Measurements from ENCODE around the gene CTNNA2.

The CTNNA2 gene

DNA sequence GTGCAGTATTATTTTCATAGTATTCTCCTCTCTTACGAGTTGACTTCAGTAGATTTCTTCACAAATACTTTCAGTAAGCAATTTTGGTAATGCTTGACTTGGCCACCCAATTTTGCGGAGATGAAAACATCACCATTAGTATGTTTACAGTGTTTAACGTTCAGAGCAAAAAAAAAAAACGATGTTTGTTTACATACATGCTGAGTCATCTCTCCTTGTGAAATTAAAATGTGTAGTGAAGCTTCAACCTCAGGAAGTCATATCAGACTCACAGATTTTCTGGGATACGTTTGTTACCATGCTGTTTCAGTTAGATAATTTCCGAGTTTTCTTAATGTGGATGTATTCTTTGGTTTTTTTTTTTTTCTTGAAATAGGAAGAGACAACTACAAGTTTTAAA lies 100.1 kb downstream of the CTNNA2 start:
- DNase-seq (ENCODE audit: low read depth, low spot score), result no peak

DNA sequence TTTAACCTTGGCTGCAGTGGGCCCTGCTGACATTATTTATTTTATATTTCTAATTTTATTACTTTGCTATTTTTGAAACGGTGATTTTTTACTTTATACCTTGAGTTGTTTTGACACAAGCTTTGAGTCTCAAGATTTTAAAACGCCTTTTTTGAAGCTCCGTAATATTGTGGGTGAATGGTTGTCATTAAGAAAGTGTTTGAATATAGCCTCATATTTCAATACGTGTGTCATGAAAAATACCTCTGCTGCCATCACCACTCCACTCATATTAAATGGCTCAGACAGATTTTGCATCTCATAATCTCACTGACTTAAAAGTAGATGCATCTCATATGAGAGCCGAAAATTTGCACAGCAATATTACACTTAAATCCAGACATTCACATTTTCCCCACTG lies 106.6 kb downstream of the CTNNA2 start:
- DNase-seq (ENCODE audit: low read depth, low spot score), result no peak

DNA sequence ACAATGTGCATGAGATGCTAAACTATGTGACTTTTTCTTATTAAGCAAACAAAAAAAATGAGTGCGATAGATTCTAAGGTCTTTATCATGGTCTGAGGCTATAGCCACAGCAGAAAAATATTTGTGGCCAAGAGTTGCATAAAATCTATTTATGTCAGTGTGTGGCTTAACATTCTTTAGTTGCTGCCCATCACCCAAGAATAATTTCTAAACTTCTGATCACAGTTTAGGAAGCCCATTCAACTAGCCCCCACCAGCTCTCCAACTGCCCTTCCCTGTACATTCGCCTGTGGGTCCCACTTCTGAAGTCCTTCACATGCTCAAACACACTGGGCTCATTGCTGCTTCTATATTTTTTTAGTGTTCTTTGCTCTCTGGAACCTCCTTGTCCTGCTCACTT lies 107.1 kb downstream of the CTNNA2 start:
- no peak for DNase-seq (ENCODE audit: low read depth, low spot score)

DNA sequence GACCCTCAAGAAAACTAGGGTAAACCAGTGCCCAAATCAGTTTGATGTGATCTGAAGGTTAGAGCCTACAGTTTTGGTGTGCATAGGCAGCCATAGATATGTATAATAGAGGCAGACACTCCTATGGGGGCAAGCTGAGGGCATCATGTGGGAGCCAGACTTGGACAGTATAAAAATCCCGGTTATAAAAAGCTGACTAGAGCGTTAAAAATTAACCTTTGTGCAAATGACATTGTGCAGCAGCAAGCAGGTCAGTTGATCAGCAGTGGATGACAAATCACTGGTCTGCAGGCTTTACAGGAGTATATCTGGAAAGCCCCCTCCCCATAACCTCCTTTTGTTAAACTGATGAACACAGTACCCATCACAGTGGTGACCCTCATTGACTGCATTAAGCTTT lies 107.8 kb downstream of the CTNNA2 start:
- no peak for DNase-seq (ENCODE audit: low read depth, low spot score)

DNA sequence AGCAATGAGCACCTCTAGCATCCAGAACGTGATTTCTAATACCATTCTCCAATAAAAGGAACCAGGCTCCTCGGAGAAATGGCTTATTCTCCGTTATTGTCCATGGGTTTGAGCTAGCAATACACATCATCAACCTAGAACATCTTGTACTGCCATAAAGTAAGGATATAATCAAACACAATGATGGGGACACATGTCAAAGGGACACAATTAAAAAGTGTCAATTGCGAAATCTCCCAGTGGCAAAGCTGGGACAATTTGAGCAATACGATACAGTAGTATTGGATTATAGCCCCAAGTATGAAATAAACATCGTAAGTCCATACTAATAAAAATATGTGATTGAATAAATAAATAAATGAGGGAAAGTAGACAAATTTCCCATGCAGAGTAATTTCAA lies 108.4 kb downstream of the CTNNA2 start:
- no peak for DNase-seq (ENCODE audit: low read depth, low spot score)

DNA sequence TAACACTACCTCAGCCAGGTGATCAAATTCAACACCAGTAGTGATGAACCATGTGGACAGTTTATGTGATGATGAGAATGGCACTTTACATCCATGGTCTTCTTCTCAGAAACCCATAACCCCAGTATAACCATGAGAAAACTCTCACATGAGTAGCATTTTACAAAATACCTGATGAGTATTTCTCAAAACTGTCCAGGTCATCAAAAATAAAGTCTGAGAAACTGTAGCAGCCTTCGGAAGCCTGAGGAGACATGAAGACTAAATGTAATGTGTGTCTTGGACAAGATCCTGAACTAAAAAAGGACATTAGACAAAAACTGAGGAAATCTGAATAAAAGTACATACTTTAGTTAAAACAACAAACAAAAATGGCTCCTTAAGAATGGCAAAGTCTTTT lies 108.9 kb downstream of the CTNNA2 start:
- DNase-seq (ENCODE audit: low read depth, low spot score), result no peak

DNA sequence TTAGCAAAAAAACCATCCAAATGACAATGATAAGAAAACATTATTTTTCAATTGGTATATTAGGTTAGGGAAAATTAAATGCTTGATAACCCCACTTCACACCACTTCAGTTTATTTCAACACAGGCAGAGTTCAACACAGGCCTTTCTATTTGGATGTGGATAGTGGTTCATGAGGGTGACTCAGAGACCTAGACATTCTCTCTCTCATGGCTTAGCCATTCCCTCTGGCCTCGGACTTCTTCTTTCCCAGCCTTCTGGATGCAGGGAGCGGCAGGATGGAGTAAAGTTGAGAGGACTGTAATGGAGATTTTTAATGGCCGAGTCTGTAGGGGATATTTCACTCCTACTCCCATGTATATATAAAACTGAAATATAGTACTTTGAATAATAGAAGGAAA lies 109.7 kb downstream of the CTNNA2 start:
- no peak for DNase-seq (ENCODE audit: low read depth, low spot score)

DNA sequence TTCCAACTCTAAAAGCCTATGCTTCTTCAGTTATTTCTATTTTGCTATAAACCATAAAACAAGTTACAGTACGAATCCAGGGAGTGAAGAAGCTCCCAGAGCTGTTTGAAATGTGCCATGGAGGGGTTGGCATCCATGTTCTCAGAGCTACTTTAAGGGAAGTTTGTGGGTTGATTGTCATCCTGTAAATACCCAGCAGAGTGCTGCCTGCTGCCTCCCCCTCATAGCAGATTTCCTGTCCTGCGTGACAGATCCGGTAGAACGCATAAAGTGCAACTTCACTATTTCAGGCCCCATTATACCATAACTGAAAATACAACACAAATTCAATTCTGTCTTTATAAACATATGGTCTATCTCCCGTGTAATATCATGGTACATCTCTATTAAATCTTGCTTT lies 114.4 kb downstream of the CTNNA2 start:
- no peak for DNase-seq (ENCODE audit: low read depth, low spot score)

DNA sequence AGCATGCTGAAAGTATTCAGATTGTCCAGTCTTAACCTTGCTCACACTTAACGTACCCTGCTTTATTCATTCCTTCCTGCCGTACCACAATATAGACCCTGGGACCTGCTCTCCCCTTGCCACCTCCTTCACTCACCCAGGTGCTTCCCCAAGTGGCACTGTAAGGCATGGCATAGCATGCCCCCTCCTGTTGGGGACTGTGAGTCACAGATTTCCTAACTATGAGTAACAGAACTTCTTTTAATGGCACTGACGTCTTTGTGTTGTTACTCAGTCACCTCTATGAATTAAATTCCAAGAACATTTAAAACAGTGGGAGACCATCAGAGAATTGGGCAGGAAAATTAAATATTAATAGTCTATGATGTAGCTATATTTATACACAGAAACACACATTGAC lies 117.2 kb downstream of the CTNNA2 start:
- no peak for DNase-seq (ENCODE audit: low read depth, low spot score)

DNA sequence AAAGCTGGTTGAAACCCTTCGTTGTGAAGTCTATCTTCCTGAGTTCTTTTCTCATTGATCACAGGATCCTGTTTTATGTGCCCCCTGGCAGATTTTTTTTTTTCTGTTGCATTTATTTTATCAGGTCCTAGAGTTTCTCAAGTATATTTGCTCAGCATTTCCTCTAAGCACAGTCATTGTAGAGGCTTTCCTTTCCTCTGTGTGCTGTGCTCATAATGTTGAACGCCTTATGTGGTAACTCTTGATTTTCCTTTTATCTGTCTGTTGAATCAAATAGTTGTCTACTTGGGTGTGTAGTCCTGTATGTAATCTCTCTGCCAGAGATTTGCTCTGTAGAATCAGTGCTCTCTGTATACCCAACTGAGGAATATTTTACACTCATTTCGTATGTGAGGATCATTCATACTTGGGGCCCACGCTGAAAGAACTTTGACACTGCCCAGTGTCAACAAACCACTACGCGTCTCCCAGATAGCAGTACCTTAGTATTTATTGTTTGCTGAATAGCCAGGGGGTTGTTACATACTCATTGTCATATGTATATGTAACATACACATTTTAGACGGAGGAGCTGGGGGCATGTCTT lies 118.2 kb downstream of the CTNNA2 start:
- no peak for DNase-seq (ENCODE audit: low read depth, low spot score)

DNA sequence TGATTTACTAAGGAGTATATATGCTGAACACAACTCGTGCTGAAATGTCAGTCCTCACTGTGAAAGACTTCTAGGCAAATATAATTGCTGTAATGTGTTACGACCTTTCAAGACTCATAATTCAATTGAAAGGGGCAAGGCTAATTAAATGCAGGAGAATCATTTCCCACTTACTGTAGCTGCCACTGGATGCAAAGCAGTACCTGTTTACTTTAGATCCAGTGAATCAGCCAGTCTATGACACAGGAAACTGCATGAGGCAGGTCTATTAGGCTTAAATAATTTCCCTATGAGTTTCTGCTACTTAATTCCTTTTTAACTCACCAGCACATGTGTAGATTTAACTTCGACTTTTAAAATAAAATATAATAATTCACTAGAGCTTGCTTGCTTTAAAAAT lies 125.6 kb downstream of the CTNNA2 start:
- DNase-seq (ENCODE audit: low read depth, low spot score), result no peak

DNA sequence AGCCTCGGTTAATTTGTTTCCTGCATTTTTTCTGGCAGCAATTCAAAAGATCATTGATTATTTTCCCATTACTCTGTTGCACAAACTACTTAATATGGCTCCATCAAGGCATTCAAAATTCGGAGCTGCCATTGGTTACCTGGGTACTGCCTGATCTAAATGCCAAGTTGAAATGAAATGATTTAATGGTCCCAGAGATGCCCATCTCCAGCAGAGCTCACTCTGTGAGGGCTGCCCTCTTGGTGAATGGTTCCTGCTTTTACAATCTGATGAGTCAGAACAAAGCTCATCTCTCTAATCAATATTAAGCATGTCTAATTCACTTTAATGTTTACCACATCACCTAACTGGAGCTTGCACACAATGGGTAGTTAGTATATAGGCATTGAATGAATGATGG lies 126.1 kb downstream of the CTNNA2 start:
- DNase-seq (ENCODE audit: low read depth, low spot score), result no peak

DNA sequence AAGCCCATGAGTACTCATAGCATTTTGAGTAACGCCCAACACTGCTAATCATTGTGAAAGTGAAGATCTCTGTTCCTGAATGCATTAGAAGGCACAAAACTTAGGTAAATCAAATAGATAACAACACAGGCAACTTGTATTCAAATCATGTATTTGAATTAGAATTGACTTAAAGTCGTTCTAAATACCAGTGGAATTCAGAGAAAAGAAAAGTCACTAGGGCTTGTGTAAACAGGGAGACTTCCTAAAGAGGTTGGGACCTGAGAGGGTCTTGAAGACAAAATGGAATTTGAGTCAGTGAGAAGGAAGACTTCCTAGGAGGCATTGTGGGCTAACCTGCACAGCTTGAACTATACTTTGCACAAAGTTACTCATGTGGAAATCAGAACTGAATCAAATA lies 127.2 kb downstream of the CTNNA2 start:
- DNase-seq (ENCODE audit: low read depth, low spot score), result no peak

DNA sequence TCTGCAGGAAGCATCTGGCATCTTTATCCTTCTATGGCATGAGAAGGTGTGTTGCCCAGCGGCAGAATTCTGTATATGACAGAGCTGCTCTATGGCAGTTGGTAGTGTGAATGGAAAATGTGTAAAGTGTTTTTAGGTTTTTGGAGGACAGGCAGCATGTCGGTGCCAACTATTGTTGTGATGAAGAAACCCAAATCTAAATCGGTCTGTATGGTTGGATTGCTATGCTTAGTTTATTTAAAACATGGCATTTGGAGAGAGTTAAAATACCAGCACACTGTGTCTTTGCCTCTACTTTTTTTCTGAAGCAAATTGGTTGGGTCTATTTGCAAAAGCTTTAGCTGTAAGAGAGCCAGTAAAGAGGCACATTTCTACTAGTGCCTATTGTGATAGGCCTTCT lies 136.7 kb downstream of the CTNNA2 start:
- no peak for DNase-seq (ENCODE audit: low read depth, low spot score)

DNA sequence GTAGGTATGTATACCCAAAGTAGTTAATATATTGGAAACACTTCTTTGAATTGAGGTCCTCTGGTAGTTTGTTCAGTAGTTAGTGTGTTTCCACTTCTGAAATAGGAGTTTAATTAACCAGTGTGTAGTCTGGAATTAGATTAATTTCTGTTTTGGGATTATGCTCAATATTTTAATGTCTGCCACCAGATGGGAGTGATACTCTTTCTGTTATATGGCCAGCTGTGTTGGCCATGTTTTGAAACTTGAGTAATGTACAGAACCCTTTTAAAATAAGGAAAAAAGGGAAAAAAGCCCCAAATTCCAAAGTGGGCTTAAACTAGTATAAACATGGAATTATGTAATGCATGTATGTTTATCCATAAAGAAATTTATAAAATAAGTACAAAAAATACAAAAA lies 147.7 kb downstream of the CTNNA2 start:
- DNase-seq (ENCODE audit: low read depth, low spot score), result no peak

DNA sequence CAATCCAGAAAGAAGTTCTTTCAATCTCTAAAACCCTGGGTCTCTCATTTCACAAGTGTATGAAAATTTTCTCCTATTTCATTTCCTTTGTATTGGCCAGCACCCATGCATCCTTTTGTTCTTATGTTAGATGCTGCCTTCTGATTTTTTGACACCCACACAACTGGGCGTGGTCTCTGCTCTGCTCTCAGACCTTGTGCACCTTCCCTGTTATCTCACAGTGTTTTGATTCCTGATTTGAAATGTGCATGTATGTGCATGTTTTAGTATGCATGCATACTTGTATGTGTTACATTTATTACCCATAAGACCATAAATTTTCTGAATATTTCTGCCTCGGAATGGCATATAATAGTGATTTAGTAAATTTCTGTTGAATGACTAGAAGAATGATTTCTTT lies 152.2 kb downstream of the CTNNA2 start:
- DNase-seq (ENCODE audit: low read depth, low spot score), result no peak

DNA sequence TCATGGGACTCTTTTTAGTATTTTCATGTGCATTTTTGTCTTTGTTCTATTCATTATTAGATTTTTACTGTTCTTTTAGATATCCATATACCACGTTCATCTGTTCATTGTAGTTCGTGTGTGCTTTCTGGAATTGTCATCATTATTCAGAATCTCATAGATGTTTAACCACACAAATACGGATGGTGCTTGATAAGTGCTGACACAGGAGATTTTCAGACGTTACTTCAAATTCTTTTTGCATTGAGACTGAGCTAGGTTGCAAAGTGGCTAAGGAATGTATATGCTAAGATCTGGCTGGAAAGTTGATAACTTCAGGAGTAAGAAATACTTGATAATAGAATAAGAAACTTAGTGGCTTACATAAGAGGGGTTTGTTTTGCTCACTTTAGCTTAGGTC lies 153.6 kb downstream of the CTNNA2 start:
- DNase-seq (ENCODE audit: low read depth, low spot score), result no peak

DNA sequence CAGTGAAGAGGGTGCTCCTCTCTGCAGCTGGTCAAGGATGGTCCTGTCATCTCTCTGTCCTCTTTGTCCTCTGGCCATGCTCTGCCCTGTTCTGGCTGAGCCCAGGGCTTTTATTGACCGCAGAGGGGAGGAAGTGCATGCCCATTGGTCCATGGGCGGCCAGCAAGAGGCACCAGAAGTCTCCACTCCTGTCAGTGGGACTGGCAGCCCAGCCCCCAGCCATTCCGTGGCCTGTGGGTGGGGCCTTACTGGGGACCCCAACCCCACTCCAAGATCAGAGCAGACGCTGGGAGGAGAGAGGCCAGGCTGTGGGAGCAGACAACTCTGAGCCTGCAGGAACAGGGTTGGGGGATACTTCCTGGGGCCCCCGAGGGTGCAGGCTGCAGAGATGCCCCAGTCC lies 156.9 kb downstream of the CTNNA2 start:
- no peak for DNase-seq (ENCODE audit: low read depth, low spot score)

DNA sequence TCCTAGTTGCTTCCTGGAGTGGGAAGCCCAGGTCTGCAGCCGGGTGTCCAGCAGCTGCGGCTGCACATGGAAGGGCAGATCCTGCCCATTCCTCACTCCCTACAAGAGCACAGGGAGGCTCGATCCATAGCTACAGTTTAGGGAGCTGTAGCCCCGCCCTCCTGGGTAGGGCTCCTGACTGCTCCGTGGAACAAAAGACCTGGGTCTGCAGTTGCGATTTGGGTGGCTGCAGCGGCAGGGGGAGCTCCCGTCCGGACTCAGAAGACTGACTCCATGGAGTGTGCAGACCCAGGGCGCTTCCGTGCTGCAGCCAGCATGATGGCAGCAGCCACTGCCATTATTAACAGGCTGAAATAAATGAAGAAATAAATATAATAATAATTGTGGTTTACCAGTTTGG lies 157.3 kb downstream of the CTNNA2 start:
- peak; percentile 78 for DNase-seq (ENCODE audit: low read depth, low spot score)

DNA sequence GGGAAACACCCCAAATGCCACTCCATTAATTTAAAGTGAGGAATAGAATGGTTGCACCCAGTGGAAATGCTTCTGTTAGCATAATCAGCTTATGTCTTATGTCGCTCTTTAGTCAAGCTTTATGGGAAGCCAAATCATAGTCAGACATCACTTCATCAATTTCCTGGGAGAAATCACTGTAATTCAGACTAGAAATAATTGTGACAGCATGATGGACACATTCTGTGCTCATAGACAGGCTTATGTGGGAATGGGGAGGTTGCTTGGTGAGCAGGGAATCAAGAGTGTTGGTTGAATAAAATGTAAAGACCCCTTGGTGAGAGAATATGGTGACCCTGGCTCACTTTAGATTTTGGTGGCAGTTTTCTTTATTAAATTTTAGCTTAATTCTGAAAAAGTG lies 174.0 kb downstream of the CTNNA2 start:
- DNase-seq (ENCODE audit: low read depth, low spot score), result no peak

DNA sequence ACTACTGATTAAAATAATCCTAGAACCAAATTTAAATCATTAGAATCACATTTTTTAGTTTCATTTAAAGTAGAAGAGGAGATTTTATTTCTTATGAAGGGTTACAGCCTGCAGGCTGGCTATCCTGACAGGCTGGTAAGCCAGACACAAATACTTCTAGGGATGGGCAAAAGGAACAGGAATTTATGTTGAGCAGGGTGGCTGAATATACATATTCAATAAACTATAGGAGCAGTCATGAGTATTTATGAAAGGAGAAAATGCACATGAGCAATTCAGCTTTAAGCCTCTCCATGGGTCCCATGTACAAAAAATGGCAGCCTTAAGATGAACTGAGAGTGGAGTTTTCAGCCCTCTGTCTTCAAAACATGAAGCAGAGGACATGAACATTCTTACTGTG lies 182.4 kb downstream of the CTNNA2 start:
- DNase-seq (ENCODE audit: low read depth, low spot score), result no peak

DNA sequence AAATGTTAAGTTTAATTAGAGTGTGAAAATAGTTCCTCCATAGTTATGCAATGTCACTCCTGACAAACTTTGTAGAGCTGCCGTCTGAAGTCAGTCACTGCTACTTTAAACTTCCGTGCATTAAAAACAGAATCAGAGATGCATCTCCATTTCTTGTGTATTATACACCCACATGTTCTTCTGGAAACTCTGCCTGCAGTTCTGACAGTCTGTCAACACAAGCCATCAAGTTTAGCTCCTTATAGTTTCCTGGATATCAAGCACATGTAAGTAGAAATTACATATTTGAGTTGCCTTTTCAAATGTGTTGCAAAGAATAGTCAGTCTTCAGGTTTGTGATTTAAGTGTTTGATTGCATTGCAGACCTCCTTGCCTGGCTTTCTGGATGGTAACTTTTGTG lies 184.3 kb downstream of the CTNNA2 start:
- no peak for DNase-seq (ENCODE audit: low read depth, low spot score)

DNA sequence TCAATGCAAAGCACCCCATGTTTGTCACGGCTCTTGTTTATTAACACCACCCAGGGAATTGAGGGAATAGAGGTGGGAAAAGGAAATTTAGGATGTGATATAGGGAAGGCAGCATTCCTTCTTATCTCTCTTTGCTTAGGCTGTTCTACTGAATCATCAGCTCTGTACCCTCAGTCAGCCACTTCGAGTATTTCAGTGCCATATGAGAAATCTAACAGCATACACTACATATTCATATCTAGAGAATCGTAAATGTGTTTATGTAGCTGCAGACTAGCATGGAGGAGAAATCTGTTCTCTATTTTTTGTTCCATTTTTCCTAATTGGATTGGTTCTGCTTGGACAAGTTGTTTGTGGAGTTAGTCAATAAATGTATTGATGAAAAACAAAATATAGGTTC lies 187.8 kb downstream of the CTNNA2 start:
- no peak for DNase-seq (ENCODE audit: low read depth, low spot score)

DNA sequence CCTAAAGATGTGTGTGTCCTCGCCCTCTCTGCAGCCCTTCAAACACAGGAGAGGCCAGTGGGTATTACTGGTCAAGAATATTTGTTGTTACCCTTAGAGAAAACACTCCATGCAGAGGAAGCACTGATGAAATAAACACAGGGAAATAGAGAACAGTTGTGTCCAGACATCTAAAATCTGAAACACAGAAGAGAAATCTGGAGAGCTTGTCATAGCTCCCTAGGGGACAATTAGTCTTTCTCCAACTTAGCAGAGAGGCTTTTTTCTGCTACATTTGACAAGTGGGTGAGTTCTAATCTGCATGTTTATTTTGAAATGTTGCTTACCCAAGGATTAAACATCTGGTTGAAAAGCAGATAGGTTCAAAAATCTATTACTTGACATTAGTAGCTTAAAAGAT lies 190.1 kb downstream of the CTNNA2 start:
- no peak for DNase-seq (ENCODE audit: low read depth, low spot score)

DNA sequence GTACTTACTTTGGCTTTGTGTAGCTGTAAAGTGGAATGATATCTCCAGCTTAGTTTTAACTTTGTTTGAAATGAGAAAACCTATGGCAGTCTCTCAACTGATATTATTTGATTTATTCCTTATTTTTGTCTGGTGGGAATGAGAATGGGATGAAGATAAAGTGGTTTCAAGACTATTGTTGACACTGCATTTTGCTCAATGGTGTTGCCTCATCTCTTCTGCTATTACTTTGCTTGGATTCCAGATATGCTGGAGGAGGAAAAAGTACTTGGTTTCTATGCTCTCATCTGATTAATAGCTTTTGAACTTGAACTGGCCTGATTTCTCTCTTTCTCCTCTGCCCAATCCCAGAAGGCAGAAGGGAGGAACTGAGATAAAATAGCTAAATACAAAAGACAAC lies 198.2 kb downstream of the CTNNA2 start:
- no peak for DNase-seq (ENCODE audit: low read depth, low spot score)

Measured in ELF-1 (cell line).